Neural cell (in vitro differentiated cells): Measurements from ENCODE around the gene RFX2. TPM values are rescaled to one million over a fixed set of nuclear protein-coding genes. Genes with fewer than 3 reads are reported as not detected.

ENCODE experiments used
- H2AFZ ChIP-seq: fragments of 200-600, 300-800 bp; sonication (generic), shearing (Covaris generic); 2 replicates; pipeline ENCODE4 v1.6.0; 2014; ENCODE audit warnings: low read depth, mild to moderate bottlenecking, antibody characterized with exemption, low read length, moderate library complexity
- H3F3A ChIP-seq: fragments of 200-600 bp; shearing (Covaris generic); 2 replicates; pipeline ENCODE4 v1.6.1; 2016; ENCODE audit warnings: mild to moderate bottlenecking, moderate library complexity, mixed read lengths, antibody characterized with exemption, low read length; ENCODE audit not compliant: insufficient read depth, poor library complexity, severe bottlenecking
- H3K27ac ChIP-seq: fragments of 200-600, 300-800 bp; sonication (generic), shearing (Covaris generic); 2 replicates; pipeline ENCODE4 v1.5.1; 2014; ENCODE audit warnings: mild to moderate bottlenecking, low read length, moderate library complexity
- H3K27me3 ChIP-seq: fragments of 300-800, 200-600 bp; sonication (generic), shearing (Covaris generic); 2 replicates; pipeline ENCODE4 v1.6.0; 2014; ENCODE audit warnings: mild to moderate bottlenecking, low read depth, low read length, moderate library complexity; ENCODE audit not compliant: insufficient read depth
- H3K36me3 ChIP-seq: fragments of 300-800, 200-600 bp; sonication (generic), shearing (Covaris generic); 2 replicates; pipeline ENCODE4 v1.5.1; 2014; ENCODE audit warnings: mild to moderate bottlenecking, antibody characterized with exemption, low read length, moderate library complexity; ENCODE audit not compliant: insufficient read depth
- H3K4me2 ChIP-seq: fragments of 300-800, 200-600 bp; sonication (generic), shearing (Covaris generic); 2 replicates; pipeline ENCODE4 v1.6.0; 2014; ENCODE audit warnings: mild to moderate bottlenecking, low read length
- H3K4me3 ChIP-seq: fragments of 300-800, 200-600 bp; sonication (generic), shearing (Covaris generic); 2 replicates; pipeline ENCODE4 v1.5.1; 2014; ENCODE audit warnings: mild to moderate bottlenecking, low read length, moderate library complexity
- H3K79me2 ChIP-seq: fragments of 200-600 bp; shearing (Covaris generic); replicated peaks from 2 replicates; pipeline ENCODE4 v1.6.0; 2014; ENCODE audit warnings: mild to moderate bottlenecking, low read length, moderate library complexity; ENCODE audit not compliant: insufficient read depth
- H3K9ac ChIP-seq: fragments of 300-800, 200-600 bp; sonication (generic), shearing (Covaris generic); 2 replicates; pipeline ENCODE4 v1.6.1; 2016; ENCODE audit warnings: mild to moderate bottlenecking, low read length, mixed read lengths
- H3K9me2 ChIP-seq: fragments of 200-600 bp; shearing (Covaris generic); 2 replicates; pipeline ENCODE4 v1.6.1; 2016; ENCODE audit warnings: mild to moderate bottlenecking, low read length, mixed read lengths; ENCODE audit not compliant: insufficient read depth
- H3K9me3 ChIP-seq: fragments of 200-600, 300-800 bp; sonication (generic), shearing (Covaris generic); 2 replicates; pipeline ENCODE4 v1.6.1; 2016; ENCODE audit warnings: mild to moderate bottlenecking, mixed run types, low read length, moderate library complexity, mixed read lengths
- H4K20me1 ChIP-seq: fragments of 200-600 bp; shearing (Covaris generic); 2 replicates; pipeline ENCODE4 v1.6.1; 2016; ENCODE audit warnings: mild to moderate bottlenecking, mixed run types; ENCODE audit not compliant: insufficient read depth
- EP300 ChIP-seq: fragments of 450-650 bp; conservative IDR thresholded peaks from 2 replicates; pipeline ENCODE4 v1.6.1; 2014; ENCODE audit warnings: antibody characterized with exemption, mild to moderate bottlenecking, moderate library complexity; ENCODE audit not compliant: poor library complexity, severe bottlenecking
- EZH2 ChIP-seq: fragments of 200-600, 300-800 bp; shearing (Covaris generic), sonication (generic); IDR thresholded peaks from 2 replicates; pipeline ENCODE4 v1.6.1; 2014; ENCODE audit warnings: antibody characterized with exemption, low read length, borderline replicate concordance, mild to moderate bottlenecking; ENCODE audit not compliant: insufficient read depth, poor library complexity, severe bottlenecking
- MXI1 ChIP-seq: fragments of 450-650 bp; conservative IDR thresholded peaks from 2 replicates; pipeline ENCODE4 v1.6.1; 2014; ENCODE audit warnings: antibody characterized with exemption, mild to moderate bottlenecking; ENCODE audit not compliant: poor library complexity, severe bottlenecking
- POLR2AphosphoS5 ChIP-seq: IDR thresholded peaks from 2 replicates; pipeline ENCODE4 v1.6.1; 2012
- RAD21 ChIP-seq: fragments of 450-650 bp; conservative IDR thresholded peaks from 2 replicates; pipeline ENCODE4 v1.6.1; 2014; ENCODE audit warnings: antibody characterized with exemption, mild to moderate bottlenecking, moderate library complexity
- SMC3 ChIP-seq: fragments of 450-650 bp; conservative IDR thresholded peaks from 2 replicates; pipeline ENCODE4 v1.6.1; 2014; ENCODE audit warnings: antibody characterized with exemption, mild to moderate bottlenecking, moderate library complexity; ENCODE audit not compliant: poor library complexity
- TAF1 ChIP-seq: IDR thresholded peaks from 2 replicates; pipeline ENCODE4 v1.6.1; 2012; ENCODE audit warnings: low read depth
- polyA plus RNA-seq: library from polyadenylated mRNA; depleted of rRNA; stranded (reverse); fragments of >200 nt; gene quantifications from 2 replicates; pipeline ENCODE4 v1.2.3, GENCODE V29; 2014
- TF ChIP-seq, protein P1 (sequence below): fragments of 450-650 bp; IDR thresholded peaks from 2 replicates; pipeline ENCODE4 v1.5.1; 2014; ENCODE audit warnings: antibody characterized with exemption, mild to moderate bottlenecking, moderate library complexity; ENCODE audit not compliant: poor library complexity, severe bottlenecking
- TF ChIP-seq, protein P2 (sequence below): IDR thresholded peaks from 2 replicates; pipeline ENCODE4 v1.6.1; 2012; ENCODE audit warnings: borderline replicate concordance

Gene RFX2
- polyA plus RNA-seq, 1 donor from 2014 or later = 0.69 TPM

DNA sequence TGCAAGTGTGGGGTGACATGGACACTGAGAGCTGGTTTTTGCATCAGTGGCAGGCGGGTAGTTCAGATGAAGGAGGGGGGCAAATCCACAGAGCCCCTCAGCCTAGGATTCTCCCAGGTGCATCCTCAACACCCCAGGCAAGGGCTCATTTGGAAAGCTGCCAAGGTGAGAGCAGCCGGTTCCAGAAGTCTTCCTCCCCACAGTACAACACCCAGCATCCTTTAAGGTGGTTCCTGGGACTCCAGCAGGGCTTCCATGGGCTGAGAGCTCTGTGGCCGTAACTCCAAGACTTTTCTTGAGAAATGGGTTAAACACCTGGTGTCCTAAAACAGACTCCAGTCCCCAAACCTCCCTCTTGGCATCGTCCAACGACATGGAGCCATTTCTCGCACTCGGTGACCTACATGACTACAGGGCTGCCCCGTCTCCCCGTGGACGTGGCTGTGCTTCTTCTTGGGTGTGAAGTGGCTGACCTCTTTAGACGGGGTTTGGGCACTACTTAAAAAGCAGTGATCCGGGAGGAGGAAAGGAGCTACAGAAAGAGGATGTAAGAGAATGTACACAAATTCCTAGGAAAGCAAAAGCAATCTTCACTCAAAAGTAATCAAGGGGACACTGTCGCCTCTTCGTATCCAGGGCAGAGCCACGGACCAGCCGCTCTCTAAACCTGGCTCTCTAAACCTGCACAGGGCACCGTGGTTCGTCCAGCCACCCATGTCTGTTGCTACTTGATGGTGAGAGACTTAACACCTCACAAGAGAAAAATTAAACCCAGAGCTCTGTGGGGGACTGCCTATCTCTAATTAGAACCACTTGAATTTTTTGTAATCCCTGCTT is 157.9 kb downstream of the RFX2 start:
- Histone ChIP-seq H3K79me2 (peaks cover 54% of the 10 kb centered on the region), H4K20me1 (peaks cover 3% of the 10 kb centered on the region), H3K4me2 (no peak overlapping the region), H3K4me3 (no peak overlapping the region), H3F3A (no peaks in the 10 kb centered on the region), H3K9me3 (no peaks in the 10 kb centered on the region), H3K9me2 (no peaks in the 10 kb centered on the region), H3K36me3 (peaks cover 6% of the 10 kb centered on the region), H2AFZ (no peak overlapping the region), H3K27ac (no peak overlapping the region), H3K9ac (no peak overlapping the region), H3K27me3 (no peaks in the 10 kb centered on the region)
- no peak for TF ChIP-seq EZH2

DNA sequence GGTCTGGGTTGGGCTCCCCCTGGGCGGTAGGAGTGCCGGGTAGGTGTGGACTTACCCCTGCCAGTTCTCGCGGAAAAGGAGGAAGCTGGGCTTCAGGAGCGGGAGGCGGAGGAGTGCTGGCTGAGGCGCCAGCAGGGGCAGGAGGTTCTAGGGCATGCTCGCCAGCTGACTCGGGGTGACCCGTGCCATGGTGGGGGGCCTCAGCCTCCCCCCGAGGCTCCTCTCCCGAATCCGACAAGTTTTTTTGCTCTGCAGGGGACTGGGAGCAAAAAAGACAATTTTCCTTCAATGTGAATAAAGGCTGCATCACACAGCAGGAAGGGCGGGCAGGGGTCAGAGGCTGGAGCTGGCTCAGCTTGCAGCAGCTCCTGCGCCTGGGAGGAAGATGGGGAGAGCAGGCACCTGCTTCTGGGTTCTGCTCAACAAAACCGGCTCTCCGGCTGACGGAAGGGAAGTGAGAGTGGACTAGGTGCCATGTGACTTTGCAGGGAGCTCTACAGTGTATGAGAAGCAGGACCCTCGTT is 158.9 kb downstream of the RFX2 start:
- no peaks in the 10 kb centered on the region for H3K27me3 ChIP-seq
- no peaks in the 10 kb centered on the region for H3K9me3 ChIP-seq
- H3K9ac ChIP-seq = no peak overlapping the region
- H3K27ac ChIP-seq = no peak overlapping the region
- H3K9me2 ChIP-seq = no peaks in the 10 kb centered on the region
- peaks cover 6% of the 10 kb centered on the region for H3K36me3 ChIP-seq
- H3K4me3 ChIP-seq = no peak overlapping the region
- no peaks in the 10 kb centered on the region for H3F3A ChIP-seq
- no peak for TF ChIP-seq EZH2
- no peak overlapping the region for H2AFZ ChIP-seq
- peaks cover 3% of the 10 kb centered on the region for H4K20me1 ChIP-seq
- no peak overlapping the region for H3K4me2 ChIP-seq
- peaks cover 48% of the 10 kb centered on the region for H3K79me2 ChIP-seq

DNA sequence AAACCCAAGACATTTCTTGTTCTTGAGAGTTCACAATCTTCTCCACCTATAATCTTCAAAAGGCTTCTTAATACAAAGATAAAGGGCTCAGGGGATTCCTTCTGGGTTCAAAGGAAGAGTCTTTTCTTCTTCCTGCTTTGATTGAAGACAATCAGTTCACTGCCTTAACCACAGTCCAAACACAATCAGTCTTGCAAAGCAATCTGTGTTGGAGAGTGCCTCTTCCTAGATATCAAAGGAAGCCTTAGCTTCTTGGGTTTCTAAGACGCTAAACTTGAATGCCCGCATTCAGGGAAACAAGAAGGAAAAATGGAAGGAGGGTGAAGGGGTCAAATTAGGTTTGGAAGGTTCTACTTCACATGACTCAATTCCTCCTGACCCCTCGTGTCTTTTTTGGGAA is 159.6 kb downstream of the RFX2 start:
- Histone ChIP-seq H3K27me3 (no peaks in the 10 kb centered on the region), H3K27ac (no peak overlapping the region), H3K9me3 (no peaks in the 10 kb centered on the region), H4K20me1 (peaks cover 3% of the 10 kb centered on the region), H3F3A (no peaks in the 10 kb centered on the region), H2AFZ (no peak overlapping the region), H3K36me3 (peaks cover 6% of the 10 kb centered on the region), H3K4me2 (no peak overlapping the region), H3K9ac (no peak overlapping the region), H3K79me2 (peaks cover 49% of the 10 kb centered on the region), H3K4me3 (no peak overlapping the region), H3K9me2 (no peaks in the 10 kb centered on the region)
- TF ChIP-seq TAF1 (no peak), MXI1 (no peak), SMC3 (no peak), POLR2AphosphoS5 (no peak), RAD21 (no peak), EP300 (no peak), EZH2 (no peak)
- TF ChIP-seq, protein P1, sequence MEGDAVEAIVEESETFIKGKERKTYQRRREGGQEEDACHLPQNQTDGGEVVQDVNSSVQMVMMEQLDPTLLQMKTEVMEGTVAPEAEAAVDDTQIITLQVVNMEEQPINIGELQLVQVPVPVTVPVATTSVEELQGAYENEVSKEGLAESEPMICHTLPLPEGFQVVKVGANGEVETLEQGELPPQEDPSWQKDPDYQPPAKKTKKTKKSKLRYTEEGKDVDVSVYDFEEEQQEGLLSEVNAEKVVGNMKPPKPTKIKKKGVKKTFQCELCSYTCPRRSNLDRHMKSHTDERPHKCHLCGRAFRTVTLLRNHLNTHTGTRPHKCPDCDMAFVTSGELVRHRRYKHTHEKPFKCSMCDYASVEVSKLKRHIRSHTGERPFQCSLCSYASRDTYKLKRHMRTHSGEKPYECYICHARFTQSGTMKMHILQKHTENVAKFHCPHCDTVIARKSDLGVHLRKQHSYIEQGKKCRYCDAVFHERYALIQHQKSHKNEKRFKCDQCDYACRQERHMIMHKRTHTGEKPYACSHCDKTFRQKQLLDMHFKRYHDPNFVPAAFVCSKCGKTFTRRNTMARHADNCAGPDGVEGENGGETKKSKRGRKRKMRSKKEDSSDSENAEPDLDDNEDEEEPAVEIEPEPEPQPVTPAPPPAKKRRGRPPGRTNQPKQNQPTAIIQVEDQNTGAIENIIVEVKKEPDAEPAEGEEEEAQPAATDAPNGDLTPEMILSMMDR = no peak
- TF ChIP-seq, protein P2, sequence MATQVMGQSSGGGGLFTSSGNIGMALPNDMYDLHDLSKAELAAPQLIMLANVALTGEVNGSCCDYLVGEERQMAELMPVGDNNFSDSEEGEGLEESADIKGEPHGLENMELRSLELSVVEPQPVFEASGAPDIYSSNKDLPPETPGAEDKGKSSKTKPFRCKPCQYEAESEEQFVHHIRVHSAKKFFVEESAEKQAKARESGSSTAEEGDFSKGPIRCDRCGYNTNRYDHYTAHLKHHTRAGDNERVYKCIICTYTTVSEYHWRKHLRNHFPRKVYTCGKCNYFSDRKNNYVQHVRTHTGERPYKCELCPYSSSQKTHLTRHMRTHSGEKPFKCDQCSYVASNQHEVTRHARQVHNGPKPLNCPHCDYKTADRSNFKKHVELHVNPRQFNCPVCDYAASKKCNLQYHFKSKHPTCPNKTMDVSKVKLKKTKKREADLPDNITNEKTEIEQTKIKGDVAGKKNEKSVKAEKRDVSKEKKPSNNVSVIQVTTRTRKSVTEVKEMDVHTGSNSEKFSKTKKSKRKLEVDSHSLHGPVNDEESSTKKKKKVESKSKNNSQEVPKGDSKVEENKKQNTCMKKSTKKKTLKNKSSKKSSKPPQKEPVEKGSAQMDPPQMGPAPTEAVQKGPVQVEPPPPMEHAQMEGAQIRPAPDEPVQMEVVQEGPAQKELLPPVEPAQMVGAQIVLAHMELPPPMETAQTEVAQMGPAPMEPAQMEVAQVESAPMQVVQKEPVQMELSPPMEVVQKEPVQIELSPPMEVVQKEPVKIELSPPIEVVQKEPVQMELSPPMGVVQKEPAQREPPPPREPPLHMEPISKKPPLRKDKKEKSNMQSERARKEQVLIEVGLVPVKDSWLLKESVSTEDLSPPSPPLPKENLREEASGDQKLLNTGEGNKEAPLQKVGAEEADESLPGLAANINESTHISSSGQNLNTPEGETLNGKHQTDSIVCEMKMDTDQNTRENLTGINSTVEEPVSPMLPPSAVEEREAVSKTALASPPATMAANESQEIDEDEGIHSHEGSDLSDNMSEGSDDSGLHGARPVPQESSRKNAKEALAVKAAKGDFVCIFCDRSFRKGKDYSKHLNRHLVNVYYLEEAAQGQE = no peak
